PC-9 (cell line): ENCODE data around the gene TLR8. TPM values are rescaled to one million over a fixed set of nuclear protein-coding genes. Genes with fewer than 3 reads are reported as not detected.
"Not testable (repeated sequence)": the region's sequence is repeated elsewhere in the genome, so short reads cannot be mapped to it uniquely, and the experiment has no call there.

ENCODE experiments used
- BruUV-seq: library from RNA; stranded (reverse); fragments of 400-500 nt; replicated peaks from 2 replicates; lab custom pipeline; 2021; lab: Mats Ljungman, UMichigan
- CTCF ChIA-PET: fragments of 300-600 bp; sonication (Branson Sonifier 250); formaldehyde crosslinking; loops from one replicate; lab custom pipeline; 2022; ENCODE audit warnings: antibody characterized with exemption; lab: Charles Lee
- POLR2A ChIA-PET: fragments of 300-600 bp; sonication (Branson Sonifier 250); formaldehyde crosslinking; loops from one replicate; lab custom pipeline; 2022; ENCODE audit warnings: antibody characterized with exemption; ENCODE audit not compliant: unreplicated experiment; lab: Charles Lee
- DNase-seq, 2 experiments: peaks; one replicate each; pipeline versions ENCODE4 v3.0.0 to v3.0.0-alpha.2; 2015 to 2022; ENCODE audit warnings: mixed read lengths in 1 of 2
- H2AFZ ChIP-seq: fragments of 200-600 bp; sonication (generic); 2 replicates; pipeline ENCODE4 v1.8.1; 2017; ENCODE audit warnings: antibody characterized with exemption
- H3F3A ChIP-seq: fragments of 200-600 bp; sonication (generic); 2 replicates; pipeline ENCODE4 v1.8.1; 2017; ENCODE audit warnings: antibody characterized with exemption, mild to moderate bottlenecking, low read depth; ENCODE audit not compliant: insufficient read depth
- H3K27ac ChIP-seq: fragments of 200-600 bp; sonication (generic); 2 replicates; pipeline ENCODE4 v1.6.1; 2016; ENCODE audit warnings: mixed run types
- H3K27me3 ChIP-seq: fragments of 200-600 bp; sonication (generic); 2 replicates; pipeline ENCODE4 v1.6.1; 2016; ENCODE audit warnings: low read depth, mixed run types; ENCODE audit not compliant: insufficient read depth
- H3K36me3 ChIP-seq: fragments of 200-600 bp; sonication (generic); 2 replicates; pipeline ENCODE4 v1.6.1; 2016; ENCODE audit warnings: low read depth, mixed run types
- H3K4me1 ChIP-seq: fragments of 200-600 bp; sonication (generic); replicated peaks from 2 replicates; pipeline ENCODE4 v1.6.1; 2016; ENCODE audit warnings: mixed run types; ENCODE audit not compliant: insufficient read depth
- H3K4me2 ChIP-seq: fragments of 200-600 bp; sonication (generic); 2 replicates; pipeline ENCODE4 v1.6.1; 2017; ENCODE audit warnings: mixed run types
- H3K4me3 ChIP-seq: fragments of 200-600 bp; sonication (generic); 2 replicates; pipeline ENCODE4 v1.6.1; 2016; ENCODE audit warnings: mixed run types
- H3K79me2 ChIP-seq: fragments of 200-600 bp; sonication (generic); 2 replicates; pipeline ENCODE4 v1.6.1; 2017; ENCODE audit warnings: low read depth, mixed run types
- H3K9me2 ChIP-seq: fragments of 200-600 bp; sonication (generic); 2 replicates; pipeline ENCODE4 v1.8.1; 2017; ENCODE audit warnings: mild to moderate bottlenecking; ENCODE audit not compliant: insufficient read depth
- H3K9me3 ChIP-seq: fragments of 200-600 bp; sonication (generic); 2 replicates; pipeline ENCODE4 v1.8.1; 2016; ENCODE audit warnings: low read depth; ENCODE audit not compliant: insufficient read depth
- H4K20me1 ChIP-seq: fragments of 200-600 bp; sonication (generic); 2 replicates; pipeline ENCODE4 v1.8.1; 2017; ENCODE audit not compliant: insufficient read depth
- EZH2 ChIP-seq: fragments of 200-600 bp; sonication (generic); IDR thresholded peaks from 2 replicates; pipeline ENCODE4 v1.8.0; 2017; ENCODE audit warnings: antibody characterized with exemption, low read depth
- intact Hi-C: fragments of 100-400 bp; cut with micrococcal nuclease; formaldehyde crosslinking; loops from one replicate; pipeline ENCODE4 v1.10.0; 2022; ENCODE audit not compliant: unreplicated experiment
- total RNA-seq: library from RNA; stranded (reverse); gene quantifications from 2 replicates; pipeline ENCODE4 v1.2.3, GENCODE V29; 2021
- TF ChIP-seq, protein P1 (sequence below): fragments of 200-600 bp; sonication (generic); conservative IDR thresholded peaks from 2 replicates; pipeline ENCODE4 v1.6.1; 2017; ENCODE audit warnings: mixed run types, antibody characterized with exemption, mild to moderate bottlenecking, moderate library complexity

The TLR8 gene
- total RNA-seq, 1 experiment from 2014 or later = not detected

DNA sequence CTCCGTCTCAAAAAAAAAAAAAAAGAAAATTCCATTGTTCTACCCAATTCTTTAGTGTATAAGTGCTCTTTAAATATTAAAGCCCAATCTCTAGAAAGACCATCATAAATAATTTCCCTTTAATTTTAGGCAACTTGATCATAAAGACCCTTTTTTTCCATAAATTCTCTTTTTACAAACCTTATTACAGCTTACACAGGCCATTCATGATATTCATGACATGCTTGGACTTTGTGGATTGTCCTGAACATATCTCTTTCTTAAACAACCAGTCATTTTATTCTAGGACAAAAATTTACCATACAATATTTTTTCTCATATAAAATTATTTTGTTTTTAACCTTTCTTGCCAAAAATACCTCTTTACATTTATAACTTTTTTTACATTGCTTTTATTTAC lies 30.5 kb downstream of the TLR8 start:
- ChIA-PET POLR2A (interaction anchor here (0.5 kb wide), 1 partner anchor 10 kb away, joined by 8 read pairs; no protein-coding TSS in a partner anchor), CTCF (no interaction called here)
- Histone ChIP-seq H3K27ac (no peak overlapping the region), H3K4me1 (no peaks in the 10 kb centered on the region), H3K9me3 (peaks cover 4% of the 10 kb centered on the region; the same call in 1 of the 2 replicates), H3K36me3 (no peaks in the 10 kb centered on the region), H2AFZ (no peak overlapping the region), H3K4me2 (no peak overlapping the region), H3K9me2 (no peaks in the 10 kb centered on the region), H4K20me1 (no peaks in the 10 kb centered on the region), H3F3A (no peaks in the 10 kb centered on the region), H3K79me2 (no peaks in the 10 kb centered on the region), H3K4me3 (no peak overlapping the region), H3K27me3 (no peaks in the 10 kb centered on the region)
- BruUV-seq = no TSS peak
- no peak for DNase-seq
- intact Hi-C loops = no loop called here
- TF ChIP-seq, protein P1, sequence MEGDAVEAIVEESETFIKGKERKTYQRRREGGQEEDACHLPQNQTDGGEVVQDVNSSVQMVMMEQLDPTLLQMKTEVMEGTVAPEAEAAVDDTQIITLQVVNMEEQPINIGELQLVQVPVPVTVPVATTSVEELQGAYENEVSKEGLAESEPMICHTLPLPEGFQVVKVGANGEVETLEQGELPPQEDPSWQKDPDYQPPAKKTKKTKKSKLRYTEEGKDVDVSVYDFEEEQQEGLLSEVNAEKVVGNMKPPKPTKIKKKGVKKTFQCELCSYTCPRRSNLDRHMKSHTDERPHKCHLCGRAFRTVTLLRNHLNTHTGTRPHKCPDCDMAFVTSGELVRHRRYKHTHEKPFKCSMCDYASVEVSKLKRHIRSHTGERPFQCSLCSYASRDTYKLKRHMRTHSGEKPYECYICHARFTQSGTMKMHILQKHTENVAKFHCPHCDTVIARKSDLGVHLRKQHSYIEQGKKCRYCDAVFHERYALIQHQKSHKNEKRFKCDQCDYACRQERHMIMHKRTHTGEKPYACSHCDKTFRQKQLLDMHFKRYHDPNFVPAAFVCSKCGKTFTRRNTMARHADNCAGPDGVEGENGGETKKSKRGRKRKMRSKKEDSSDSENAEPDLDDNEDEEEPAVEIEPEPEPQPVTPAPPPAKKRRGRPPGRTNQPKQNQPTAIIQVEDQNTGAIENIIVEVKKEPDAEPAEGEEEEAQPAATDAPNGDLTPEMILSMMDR = no peak
- no peak for TF ChIP-seq EZH2

DNA sequence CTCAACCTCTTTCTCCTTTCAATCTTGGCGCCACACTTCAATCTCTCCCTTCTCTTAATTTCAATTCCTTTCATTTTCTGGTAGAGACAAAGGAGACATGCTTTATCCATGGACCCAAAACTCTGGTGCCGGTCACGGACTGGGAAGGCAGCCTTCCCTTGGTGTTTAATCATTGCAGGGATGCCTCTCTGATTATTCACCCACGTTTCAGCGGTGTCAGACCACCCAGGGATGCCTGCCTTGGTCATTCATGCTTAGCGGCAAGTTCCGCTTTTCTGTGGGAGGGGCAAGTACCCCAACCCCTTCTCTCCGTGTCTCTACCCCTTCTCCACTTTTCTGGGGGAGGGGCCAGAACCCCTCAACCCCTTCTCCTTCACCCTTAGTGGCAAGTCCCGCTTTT lies 34.1 kb downstream of the TLR8 start:
- H4K20me1 ChIP-seq, DNase-seq, H3K36me3 ChIP-seq, H3K9me3 ChIP-seq, H3K4me3 ChIP-seq, CTCF ChIA-PET, BruUV-seq, H3K4me2 ChIP-seq, H3K27me3 ChIP-seq, intact Hi-C loops, H2AFZ ChIP-seq, H3K79me2 ChIP-seq, H3F3A ChIP-seq, POLR2A ChIA-PET, H3K9me2 ChIP-seq, H3K27ac ChIP-seq, H3K4me1 ChIP-seq: not testable (repeated sequence)

DNA sequence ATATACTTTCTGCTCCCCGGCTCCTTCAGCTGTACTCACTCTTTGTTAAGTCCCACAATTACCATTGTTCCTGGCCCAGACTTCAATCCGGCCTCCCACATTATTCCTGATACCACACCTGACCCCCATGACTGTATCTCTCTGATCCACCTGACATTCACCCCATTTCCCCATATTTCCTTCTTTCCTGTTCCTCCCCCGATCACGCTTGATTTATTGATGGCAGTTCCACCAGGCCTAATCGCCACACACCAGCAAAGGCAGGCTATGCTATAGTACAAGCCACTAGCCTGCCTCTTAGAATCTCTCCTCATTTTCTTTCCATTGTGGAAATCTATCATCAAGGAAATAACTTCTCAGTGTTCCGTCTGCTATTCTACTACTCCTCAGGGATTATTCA lies 37.2 kb downstream of the TLR8 start:
- Histone ChIP-seq H3K4me1 (peaks cover 21% of the 10 kb centered on the region), H3F3A (peaks cover 21% of the 10 kb centered on the region)
- H3K36me3 ChIP-seq, H3K9me2 ChIP-seq, H2AFZ ChIP-seq, H3K27me3 ChIP-seq, H3K79me2 ChIP-seq, H3K4me3 ChIP-seq, H3K4me2 ChIP-seq, POLR2A ChIA-PET, H3K27ac ChIP-seq, intact Hi-C loops, BruUV-seq, H3K9me3 ChIP-seq, CTCF ChIA-PET, H4K20me1 ChIP-seq, DNase-seq: not testable (repeated sequence)

DNA sequence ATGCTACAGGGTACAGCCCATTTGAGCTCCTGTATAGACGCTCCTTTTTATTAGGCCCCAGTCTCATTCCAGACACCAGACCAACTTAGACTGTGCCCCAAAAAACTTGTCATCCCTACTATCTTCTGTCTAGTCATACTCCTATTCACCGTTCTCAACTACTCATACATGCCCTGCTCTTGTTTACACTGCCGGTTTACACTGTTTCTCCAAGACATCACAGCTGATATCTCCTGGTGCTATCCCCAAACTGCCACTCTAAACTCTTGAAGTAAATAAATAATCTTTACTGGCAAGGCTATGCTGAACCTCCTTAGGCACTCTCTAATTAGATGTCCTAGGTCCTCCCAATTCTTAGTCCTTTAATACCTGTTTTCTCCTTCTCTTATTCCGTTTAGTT lies 38.0 kb downstream of the TLR8 start:
- POLR2A ChIA-PET, H3K4me2 ChIP-seq: not testable (repeated sequence)

More for the DNA sequence above, 38.0 kb downstream of the TLR8 start:
- H2AFZ ChIP-seq, H3K9me3 ChIP-seq, H3K4me3 ChIP-seq, H3K79me2 ChIP-seq, H3K36me3 ChIP-seq, H4K20me1 ChIP-seq, BruUV-seq, H3K9me2 ChIP-seq, intact Hi-C loops, DNase-seq, CTCF ChIA-PET, H3K27ac ChIP-seq, H3K27me3 ChIP-seq: not testable (repeated sequence)
- Histone ChIP-seq H3K4me1 (peaks cover 30% of the 10 kb centered on the region), H3F3A (peaks cover 21% of the 10 kb centered on the region)
